HG03457 (cell line): ENCODE results near the gene ZMYND11.

Experiments
- ATAC-seq: cut with Tn5 transposase; IDR thresholded peaks from one replicate; pipeline ENCODE4 v1.9.1; 2021; ENCODE audit warnings: moderate number of reproducible peaks; ENCODE audit not compliant: unreplicated experiment

The ZMYND11 gene

GRCh38 chr10:190216-190615 is 55.0 kb downstream of the ZMYND11 start:
- no peak for ATAC-seq

- no peak for ATAC-seq
Measured at GRCh38 chr10:191703-192518, 56.7 kb downstream of the ZMYND11 start.

GRCh38 chr10:194281-194680 is 59.0 kb downstream of the ZMYND11 start:
- ATAC-seq = no peak

- no peak for ATAC-seq
Measured at GRCh38 chr10:200405-200804, 65.2 kb downstream of the ZMYND11 start.

- ATAC-seq = no peak
Measured at GRCh38 chr10:201328-201771, 66.1 kb downstream of the ZMYND11 start.

- ATAC-seq = no peak
Measured at GRCh38 chr10:208616-209015, 73.4 kb downstream of the ZMYND11 start.

GRCh38 chr10:209357-209756 is 74.1 kb downstream of the ZMYND11 start:
- no peak for ATAC-seq

- no peak for ATAC-seq
Measured at GRCh38 chr10:210297-210696, 75.0 kb downstream of the ZMYND11 start.

GRCh38 chr10:215444-215843 is 80.2 kb downstream of the ZMYND11 start:
- no peak for ATAC-seq

- no peak for ATAC-seq
Measured at GRCh38 chr10:218798-219197, 83.5 kb downstream of the ZMYND11 start.

GRCh38 chr10:219731-220472 is 84.6 kb downstream of the ZMYND11 start:
- no peak for ATAC-seq

GRCh38 chr10:224571-224970 is 89.3 kb downstream of the ZMYND11 start:
- ATAC-seq = no peak

GRCh38 chr10:226018-226417 is 90.8 kb downstream of the ZMYND11 start:
- no peak for ATAC-seq

- ATAC-seq = no peak
Measured at GRCh38 chr10:227014-227413, 91.8 kb downstream of the ZMYND11 start.

GRCh38 chr10:228366-228765 is 93.1 kb downstream of the ZMYND11 start:
- ATAC-seq = no peak

GRCh38 chr10:230758-231157 is 95.5 kb downstream of the ZMYND11 start:
- no peak for ATAC-seq

- ATAC-seq = no peak
Measured at GRCh38 chr10:232061-232460, 96.8 kb downstream of the ZMYND11 start.

- no peak for ATAC-seq
Measured at GRCh38 chr10:232878-233277, 97.6 kb downstream of the ZMYND11 start.

- ATAC-seq = no peak
Measured at GRCh38 chr10:234708-235406, 99.6 kb downstream of the ZMYND11 start.

- ATAC-seq = no peak
Measured at GRCh38 chr10:235915-236314, 100.7 kb downstream of the ZMYND11 start.

GRCh38 chr10:239109-239508 is 103.9 kb downstream of the ZMYND11 start:
- ATAC-seq = no peak

GRCh38 chr10:241451-241850 is 106.2 kb downstream of the ZMYND11 start:
- no peak for ATAC-seq
